Endothelial cell of umbilical vein (primary cell): ENCODE results near the gene IBTK. TPM values are rescaled to one million over a fixed set of nuclear protein-coding genes. Genes with fewer than 3 reads are reported as not detected.
"Not testable (repeated sequence)": the region's sequence is repeated elsewhere in the genome, so short reads cannot be mapped to it uniquely, and the experiment has no call there.

ENCODE experiments used
- BruUV-seq: library from RNA; stranded (reverse); fragments of 400-500 nt; replicated peaks from 2 replicates; lab custom pipeline; 2021; lab: Mats Ljungman, UMichigan
- CTCF ChIA-PET: fragments of 300-600, 350-600 bp; sonication (Branson Sonifier 250); formaldehyde crosslinking; loops from one replicate; lab custom pipeline; 2021; ENCODE audit warnings: antibody characterized with exemption, inconsistent platforms; lab: Charles Lee
- POLR2A ChIA-PET: fragments of 300-600, 350-600 bp; sonication (Branson Sonifier 250); formaldehyde crosslinking; loops from one replicate; lab custom pipeline; 2021; ENCODE audit warnings: antibody characterized with exemption, inconsistent platforms; lab: Charles Lee
- DNase-seq: peaks from one replicate; pipeline ENCODE4 v3.0.0-alpha.2; 2011; ENCODE audit warnings: low read depth, low spot score
- FAIRE-seq: peaks from 2 replicates; lab custom pipeline; 2011; peaks lifted over from hg19 to GRCh38; lab: Jason Lieb, UNC
- H2AFZ ChIP-seq: 2 replicates; pipeline ENCODE4 v1.6.0; 2012; ENCODE audit warnings: low read depth, low read length, control low read depth, inconsistent platforms
- H3K27ac ChIP-seq: 2 replicates; pipeline ENCODE4 v1.5.1; 2011; ENCODE audit warnings: low read depth, mild to moderate bottlenecking, control low read depth, low read length, moderate library complexity; ENCODE audit not compliant: insufficient read depth
- H3K27me3 ChIP-seq, 2 experiments: 2 replicates each; pipeline versions ENCODE4 v1.6.0 to v1.6.1; 2011; ENCODE audit warnings: low read length in 2 of 2, mixed read lengths in 1 of 2; ENCODE audit not compliant: control insufficient read depth in 2 of 2, insufficient read depth in 2 of 2
- H3K36me3 ChIP-seq, 2 experiments: 2 replicates in 1 of 2; 3 replicates in 1 of 2; pipeline ENCODE4 v1.5.1; 2011; ENCODE audit warnings: low read length in 2 of 2, mild to moderate bottlenecking in 1 of 2, moderate library complexity in 1 of 2; ENCODE audit not compliant: control insufficient read depth in 2 of 2, insufficient read depth in 2 of 2; ENCODE audit errors: extremely low read depth in 1 of 2
- H3K4me1 ChIP-seq: 3 replicates; pipeline ENCODE4 v1.5.1; 2011; ENCODE audit warnings: mild to moderate bottlenecking, low read length; ENCODE audit not compliant: control insufficient read depth, insufficient read depth; ENCODE audit errors: extremely low read depth
- H3K4me2 ChIP-seq: 2 replicates; pipeline ENCODE4 v1.6.1; 2011; ENCODE audit warnings: low read length, control low read depth, mixed read lengths; ENCODE audit not compliant: insufficient read depth
- H3K4me3 ChIP-seq, 3 experiments: fragments of 200-600 bp in 1 of 3; sonication (generic), shearing (Covaris generic) in 1 of 3; replicated peaks in 1 of 3; 2 replicates each; pipeline ENCODE4 v1.5.1; 2011 to 2016; ENCODE audit warnings: control low read depth in 3 of 3, low read length in 3 of 3, mild to moderate bottlenecking in 2 of 3, inconsistent platforms in 1 of 3, low read depth in 1 of 3, moderate library complexity in 1 of 3; ENCODE audit not compliant: insufficient read depth in 1 of 3
- H3K79me2 ChIP-seq: 2 replicates; pipeline ENCODE4 v1.6.0; 2012; ENCODE audit warnings: low read length, inconsistent platforms; ENCODE audit not compliant: control insufficient read depth, insufficient read depth
- H3K9ac ChIP-seq: replicated peaks from 2 replicates; pipeline ENCODE3; 2011; ENCODE audit warnings: low read length, control low read depth; ENCODE audit not compliant: insufficient read depth; ENCODE audit errors: extremely low read depth
- H3K9me1 ChIP-seq: replicated peaks from 3 replicates; pipeline ENCODE4 v1.6.0; 2011; ENCODE audit warnings: mild to moderate bottlenecking, low read length; ENCODE audit not compliant: control insufficient read depth, insufficient read depth; ENCODE audit errors: extremely low read depth
- H3K9me3 ChIP-seq: replicated peaks from 2 replicates; pipeline ENCODE4 v1.5.1; 2012; ENCODE audit warnings: low read length, inconsistent platforms; ENCODE audit not compliant: control insufficient read depth, insufficient read depth
- H4K20me1 ChIP-seq: replicated peaks from 2 replicates; pipeline ENCODE3; 2011; ENCODE audit warnings: mild to moderate bottlenecking, low read length; ENCODE audit not compliant: control insufficient read depth, insufficient read depth; ENCODE audit errors: extremely low read depth
- EZH2 ChIP-seq: IDR thresholded peaks from 2 replicates; pipeline ENCODE4 v1.6.1; 2012; ENCODE audit warnings: borderline replicate concordance, low read depth, mild to moderate bottlenecking, moderate library complexity, low read length, inconsistent platforms; ENCODE audit not compliant: severe bottlenecking
- dilution Hi-C: fragments of 300-500 bp; cut with MboI; formaldehyde crosslinking; loops from one replicate; pipeline ENCODE4 v1.15.0; 2019; ENCODE audit warnings: low sequenced_read_pairs; ENCODE audit not compliant: extremely low pct_ligation_motif_present
- intact Hi-C: fragments of 100-400 bp; cut with micrococcal nuclease; formaldehyde crosslinking; loops from one replicate; pipeline ENCODE4 v1.10.0; 2022
- polyA plus RNA-seq, 4 experiments: library from polyadenylated mRNA; depleted of rRNA in 3 of 4; stranded (reverse) in 3 of 4; unstranded in 1 of 4; fragments of >200 nt; gene quantifications; 2 replicates each; pipeline versions ENCODE4 v1.2.1 to v1.2.3, GENCODE V29; 2011 to 2012; ENCODE audit warnings: missing spikeins in 1 of 4
- total RNA-seq: library from RNA; stranded (reverse); gene quantifications from 2 replicates; pipeline ENCODE4 v1.2.3, GENCODE V29; 2021

The IBTK gene
- total and polyA plus RNA-seq, 2 donors (not counting 3 experiments of a cell fraction or from before 2014, with no cell fraction given) = 6.7 to 30.5 TPM

DNA sequence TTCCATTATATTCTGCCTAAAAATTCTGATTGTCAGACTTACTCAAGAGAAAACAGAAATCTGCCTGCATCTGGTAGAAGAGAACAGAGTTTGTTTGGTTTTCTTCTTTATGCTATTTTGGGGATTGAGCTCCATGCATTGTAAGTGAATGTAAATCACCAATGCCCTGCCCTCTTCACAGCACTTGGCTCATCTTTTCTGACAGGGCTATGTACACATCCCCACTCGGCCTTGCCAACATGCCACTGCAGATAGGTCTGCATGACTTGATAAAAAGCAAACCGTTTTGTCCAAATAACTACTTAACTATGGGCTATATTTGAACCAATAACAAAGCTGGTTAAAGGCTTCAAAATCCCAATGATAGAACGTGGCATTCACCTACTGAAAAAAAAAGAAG, 117.7 kb downstream of the IBTK start:
- H3K27me3 ChIP-seq = no peaks in the 10 kb centered on the region
- ChIA-PET CTCF (no interaction called here), POLR2A (no interaction called here)
- no peaks in the 10 kb centered on the region for H3K79me2 ChIP-seq
- no peak for DNase-seq
- H3K9ac ChIP-seq = no peak overlapping the region
- no peaks in the 10 kb centered on the region for H3K9me1 ChIP-seq
- no peaks in the 10 kb centered on the region for H4K20me1 ChIP-seq
- no peak for FAIRE-seq
- H3K4me3 ChIP-seq = no peak overlapping the region
- no peak for TF ChIP-seq EZH2
- no peaks in the 10 kb centered on the region for H3K36me3 ChIP-seq
- no peaks in the 10 kb centered on the region for H3K9me3 ChIP-seq
- intact Hi-C loops (no loop called here), dilution Hi-C loops (no loop called here)
- no peak overlapping the region for H3K4me2 ChIP-seq
- H3K4me1 ChIP-seq = no peaks in the 10 kb centered on the region
- H2AFZ ChIP-seq = no peak overlapping the region
- no peak overlapping the region for H3K27ac ChIP-seq
- no TSS peak for BruUV-seq

DNA sequence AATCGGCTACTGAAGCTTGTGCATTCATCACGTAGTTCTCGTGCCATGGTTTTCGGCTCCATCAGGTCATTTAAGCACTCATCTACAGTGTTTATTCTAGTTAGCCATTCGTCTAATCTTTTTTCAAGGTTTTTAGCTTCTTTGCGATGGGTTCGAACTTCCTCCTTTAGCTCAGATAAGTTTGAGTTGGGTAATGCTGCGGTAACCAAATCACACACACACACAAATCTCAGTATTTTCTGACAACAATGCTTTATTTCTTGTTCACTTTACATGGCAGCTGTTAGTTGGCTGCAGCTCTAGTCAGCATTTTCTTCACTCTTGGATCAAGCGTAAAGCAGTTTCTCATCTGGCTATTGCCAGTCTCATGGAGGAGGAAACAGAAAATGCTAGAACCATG, 118.6 kb downstream of the IBTK start:
- BruUV-seq, H3K9me1 ChIP-seq, intact Hi-C loops, H3K27ac ChIP-seq, POLR2A ChIA-PET, H3K4me3 ChIP-seq, H3K79me2 ChIP-seq, H3K4me1 ChIP-seq, dilution Hi-C loops, FAIRE-seq, H3K36me3 ChIP-seq, H2AFZ ChIP-seq, H3K27me3 ChIP-seq, H3K9me3 ChIP-seq, H3K9ac ChIP-seq, H3K4me2 ChIP-seq, H4K20me1 ChIP-seq, DNase-seq: not testable (repeated sequence)
- CTCF ChIA-PET = interaction anchor here (0.6 to 1.0 kb wide), 2 partner anchors 16 to 1005 kb away, joined by 3 read pairs; no protein-coding TSS in a partner anchor
